ENCODE data around the gene ERO1B.

Gene ERO1B

DNA sequence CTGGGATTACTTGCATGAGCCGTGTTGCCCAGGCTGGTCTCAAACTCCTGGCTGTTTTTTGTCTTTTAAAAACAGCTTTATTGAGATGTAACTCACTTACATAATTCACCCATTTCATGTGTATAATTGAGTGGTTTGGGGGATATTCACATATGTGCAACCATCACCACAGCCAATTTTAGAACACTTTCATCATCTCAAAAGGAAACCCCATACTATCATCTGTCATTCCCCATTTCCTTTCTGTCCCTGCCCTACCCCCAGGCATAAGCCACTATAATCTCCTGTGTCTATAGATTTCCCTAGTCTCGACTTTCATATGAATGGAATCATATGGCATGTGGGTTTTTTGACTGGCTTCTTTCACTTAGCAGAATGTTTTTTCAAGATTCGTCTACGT is 96.1 kb downstream of the ERO1B start:
- no peak overlapping the region for H3K27ac ChIP-seq
- TF ChIP-seq CTCF (conservative IDR thresholded peaks at IDR 0.05) = no peak

GRCh38 chr1:236181059-236181458 is 100.7 kb downstream of the ERO1B start:
- H3K27ac ChIP-seq = no peak overlapping the region
- TF ChIP-seq CTCF (conservative IDR thresholded peaks at IDR 0.05) = no peak

DNA sequence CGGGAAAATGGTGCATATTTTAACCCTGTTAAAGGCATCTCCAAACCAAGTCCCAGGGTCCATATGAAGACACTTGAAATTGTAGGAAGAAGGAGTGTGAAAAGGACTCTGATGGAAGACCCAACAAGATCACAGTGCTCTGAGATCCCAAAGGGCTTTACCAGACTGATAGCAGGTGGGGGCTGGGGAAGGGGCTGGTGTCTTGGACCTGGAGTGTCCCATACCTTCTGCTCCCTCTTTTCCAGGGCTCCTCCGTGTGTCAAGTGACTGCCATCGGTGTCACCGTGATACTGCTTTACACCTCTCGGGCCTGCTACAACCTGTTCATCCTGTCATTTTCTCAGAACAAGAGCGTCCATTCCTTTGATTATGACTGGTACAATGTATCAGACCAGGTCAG is 102.1 kb downstream of the ERO1B start:
- TF ChIP-seq CTCF (conservative IDR thresholded peaks at IDR 0.05) = no peak
- H3K27ac ChIP-seq = no peak overlapping the region

DNA sequence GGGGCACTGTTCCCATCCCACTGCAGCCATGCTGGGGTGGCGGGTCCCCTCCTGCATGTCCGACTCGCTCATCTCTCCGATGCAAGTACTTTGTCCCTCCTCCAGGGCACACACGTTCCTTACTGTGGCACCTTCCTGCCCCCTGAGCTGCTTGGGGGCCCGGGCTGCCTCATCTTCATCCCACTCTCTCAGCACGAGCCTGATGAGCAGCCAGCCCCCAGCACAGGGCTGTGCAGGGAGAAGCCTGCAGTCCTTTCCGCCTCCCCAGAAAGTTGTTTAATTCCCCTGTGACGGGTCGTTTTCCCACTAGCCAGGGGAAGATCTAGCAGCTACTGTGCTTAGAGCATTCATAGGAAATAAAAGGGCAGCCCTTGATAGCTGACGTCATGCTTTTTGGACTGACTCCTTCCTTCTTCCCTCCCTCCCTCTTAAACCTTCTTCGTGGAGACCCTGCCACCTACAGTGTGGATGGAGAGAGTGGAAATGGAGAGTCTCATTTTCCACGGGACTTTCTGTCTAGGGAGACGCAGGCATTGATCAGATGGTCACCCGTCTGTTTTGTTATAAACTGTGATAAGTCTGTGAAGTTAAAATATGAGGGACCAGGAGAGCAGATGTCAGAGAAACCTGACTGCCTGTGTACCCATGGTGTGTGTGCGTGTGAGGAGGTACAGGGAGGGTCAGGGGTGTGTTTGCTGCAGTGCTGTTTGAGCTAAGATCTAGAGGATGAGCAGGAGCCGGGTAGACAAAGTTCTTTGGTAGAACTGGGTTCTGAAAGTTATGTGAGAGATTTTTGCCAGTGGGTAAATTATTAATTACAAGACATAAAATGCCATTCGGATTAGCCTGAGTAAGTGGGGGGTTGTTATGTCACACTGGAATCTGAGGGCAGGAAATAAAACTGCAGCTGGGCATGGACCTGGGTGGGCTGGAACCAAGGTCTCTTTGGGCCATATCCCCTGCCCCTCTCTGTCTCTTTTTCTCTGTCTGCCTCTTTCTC is 105.1 kb downstream of the ERO1B start:
- H3K27ac ChIP-seq = no peak overlapping the region
- no peak for TF ChIP-seq CTCF (conservative IDR thresholded peaks at IDR 0.05)

GRCh38 chr1:236175642-236176336 is 106.0 kb downstream of the ERO1B start:
- no peak for TF ChIP-seq CTCF (conservative IDR thresholded peaks at IDR 0.05)
- no peak overlapping the region for H3K27ac ChIP-seq

DNA sequence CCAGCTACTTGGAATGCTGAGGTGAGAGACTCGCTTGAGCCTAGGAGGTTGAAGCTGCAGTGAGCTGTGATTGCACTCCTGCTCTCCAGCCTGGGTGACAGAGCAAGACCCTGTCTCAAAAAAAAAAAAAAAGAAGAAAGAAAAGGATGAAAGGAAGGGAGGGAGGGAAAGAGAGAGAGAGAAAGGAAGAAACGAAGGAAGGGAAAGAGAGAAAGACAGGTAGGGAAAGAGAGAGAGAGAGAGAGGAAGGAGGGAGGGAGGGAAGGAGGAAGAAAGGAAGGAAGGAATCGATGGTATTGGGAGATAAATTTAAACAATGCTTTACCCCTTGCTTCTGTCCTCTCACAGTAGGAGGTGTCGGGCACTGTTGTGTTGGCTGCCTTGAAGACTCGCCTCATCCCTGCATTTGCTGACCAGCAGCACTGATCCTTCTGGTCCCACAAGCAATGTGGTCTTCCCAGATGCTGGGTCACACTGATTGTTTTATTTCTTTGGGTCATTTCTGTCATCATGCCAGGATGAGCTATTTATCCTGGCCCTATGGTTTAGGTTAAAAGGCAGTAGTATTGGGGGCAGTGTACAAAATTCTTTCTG is 108.5 kb downstream of the ERO1B start:
- TF ChIP-seq CTCF (conservative IDR thresholded peaks at IDR 0.05) = no peak
- H3K27ac ChIP-seq = no peak overlapping the region

DNA sequence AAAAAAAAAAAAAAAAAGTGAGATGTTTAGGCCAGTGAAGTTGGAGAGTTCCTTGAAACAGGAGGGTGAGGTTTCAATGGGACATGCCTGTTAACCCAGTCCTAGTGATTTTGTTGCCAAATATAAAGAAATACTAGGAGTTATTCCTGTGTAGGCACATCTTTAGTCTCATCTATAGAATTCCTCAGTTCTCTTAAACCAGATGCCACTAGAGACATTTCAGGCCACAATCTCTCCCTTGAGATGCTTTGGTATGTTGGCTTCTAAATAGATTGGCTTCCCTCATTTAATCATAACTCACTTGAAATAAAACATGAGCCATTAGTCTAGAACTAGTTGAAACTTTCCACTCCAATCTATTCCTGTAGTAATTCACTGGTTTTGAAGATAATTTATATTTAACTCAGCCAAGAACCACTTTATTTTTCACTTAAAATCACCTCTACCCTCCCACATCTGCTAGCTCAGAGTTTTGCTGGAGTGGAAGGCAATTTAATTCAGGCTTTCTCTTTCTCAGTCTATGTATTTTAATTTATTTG is 109.6 kb downstream of the ERO1B start:
- no peak for TF ChIP-seq CTCF (conservative IDR thresholded peaks at IDR 0.05)
- H3K27ac ChIP-seq = no peak overlapping the region
